GM18499 (cell line): ENCODE results near the gene EVA1C.
"Not testable (repeated sequence)": the region's sequence is repeated elsewhere in the genome, so short reads cannot be mapped to it uniquely, and the experiment has no call there.

Experiments used
- ATAC-seq: cut with Tn5 transposase; IDR thresholded peaks from one replicate; pipeline ENCODE4 v1.9.1; 2021; ENCODE audit warnings: moderate number of reproducible peaks; ENCODE audit not compliant: insufficient read depth, unreplicated experiment

Gene EVA1C

DNA sequence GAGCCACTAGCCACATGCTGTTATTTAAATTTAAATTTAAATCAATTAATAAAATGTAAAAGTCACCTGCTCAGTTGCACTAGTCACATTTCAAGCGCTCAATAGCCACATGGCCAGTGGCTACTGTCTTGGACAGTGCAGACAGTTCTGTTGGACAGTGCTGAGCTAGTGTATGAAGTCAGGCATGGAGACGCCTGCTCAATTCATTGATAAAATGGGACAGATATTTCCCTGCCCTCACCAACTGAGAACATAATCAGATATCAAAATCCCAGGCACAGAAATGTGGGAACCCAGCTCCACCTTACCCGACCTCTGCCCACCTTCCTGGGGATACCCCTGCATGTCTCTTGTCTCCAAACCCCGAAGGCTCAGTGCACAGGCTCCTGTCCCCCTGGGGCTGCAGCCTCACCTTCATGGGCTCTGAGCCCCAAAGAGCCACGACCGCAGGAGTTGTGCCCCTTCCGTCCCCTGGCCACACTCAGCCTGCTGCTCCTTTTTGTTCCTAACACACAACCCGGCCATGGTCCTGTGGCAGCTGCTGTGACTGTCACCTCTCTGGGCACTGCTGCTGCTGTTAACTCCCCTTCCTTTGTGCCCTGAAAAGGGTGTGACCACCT is 109.3 kb downstream of the EVA1C start:
- no peak for ATAC-seq

DNA sequence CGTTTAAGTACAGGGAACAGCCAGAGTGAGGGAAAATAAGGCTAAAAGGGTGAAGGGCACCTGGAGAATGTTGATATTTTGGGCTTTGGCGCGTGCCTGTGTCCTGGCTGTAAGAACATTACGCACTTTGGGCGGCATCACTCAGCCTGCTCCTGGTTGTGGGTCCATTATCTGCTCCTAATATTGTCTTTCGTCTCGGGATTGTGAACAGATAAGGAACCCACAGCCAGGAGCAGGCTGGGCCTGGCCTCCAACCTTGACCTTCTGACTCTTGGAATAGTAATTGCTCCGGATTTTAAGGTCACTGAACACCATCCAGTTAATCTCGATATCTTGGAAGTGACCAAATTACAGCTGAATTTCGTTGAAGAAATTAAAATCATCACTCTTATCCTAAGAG is 111.0 kb downstream of the EVA1C start:
- no peak for ATAC-seq

GRCh38 chr21:32523988-32524719 is 111.6 kb downstream of the EVA1C start:
- no peak for ATAC-seq

DNA sequence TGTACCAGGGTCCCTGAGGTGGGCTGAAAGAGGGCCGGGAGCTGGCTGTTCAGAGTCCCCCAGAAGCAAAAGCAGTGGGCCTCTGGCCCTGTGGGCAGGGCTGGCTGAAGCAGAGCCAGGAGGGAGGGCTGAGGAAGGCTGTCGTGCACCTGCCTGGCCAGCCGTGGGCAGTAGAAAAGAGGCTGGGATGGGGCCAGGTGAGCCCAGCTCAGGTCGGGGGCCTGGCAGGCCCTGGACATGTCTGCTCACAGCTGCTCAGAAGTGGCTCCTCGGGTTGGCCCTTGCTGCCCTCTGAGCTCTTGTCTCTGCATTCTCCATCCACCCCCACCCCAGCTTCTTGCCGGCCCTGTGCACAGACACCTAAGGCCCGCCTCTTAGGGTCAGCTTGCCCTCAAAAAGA is 112.8 kb downstream of the EVA1C start:
- ATAC-seq, result no peak

GRCh38 chr21:32529679-32530078 is 117.2 kb downstream of the EVA1C start:
- no peak for ATAC-seq

DNA sequence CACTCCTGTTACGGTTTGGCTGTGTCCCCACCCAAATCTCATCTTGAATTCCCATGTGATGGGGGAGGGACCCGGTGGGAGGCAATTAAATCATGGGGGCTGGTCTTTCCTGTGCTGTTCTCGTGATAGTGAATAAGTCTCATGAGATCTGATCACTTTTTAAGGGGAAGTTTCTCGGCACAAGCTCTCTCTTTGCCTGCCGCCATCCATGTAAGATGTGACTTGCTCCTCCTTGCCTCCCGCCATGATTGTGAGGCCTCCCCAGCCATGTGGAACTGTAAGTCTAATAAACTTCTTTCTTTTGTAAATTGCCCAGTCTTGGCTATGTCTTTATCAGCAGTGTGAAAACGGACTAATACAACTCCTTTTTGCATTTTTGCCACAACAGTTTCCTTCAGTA is 118.3 kb downstream of the EVA1C start:
- not testable (repeated sequence) for ATAC-seq

GRCh38 chr21:32531561-32531960 is 119.1 kb downstream of the EVA1C start:
- not testable (repeated sequence) for ATAC-seq

DNA sequence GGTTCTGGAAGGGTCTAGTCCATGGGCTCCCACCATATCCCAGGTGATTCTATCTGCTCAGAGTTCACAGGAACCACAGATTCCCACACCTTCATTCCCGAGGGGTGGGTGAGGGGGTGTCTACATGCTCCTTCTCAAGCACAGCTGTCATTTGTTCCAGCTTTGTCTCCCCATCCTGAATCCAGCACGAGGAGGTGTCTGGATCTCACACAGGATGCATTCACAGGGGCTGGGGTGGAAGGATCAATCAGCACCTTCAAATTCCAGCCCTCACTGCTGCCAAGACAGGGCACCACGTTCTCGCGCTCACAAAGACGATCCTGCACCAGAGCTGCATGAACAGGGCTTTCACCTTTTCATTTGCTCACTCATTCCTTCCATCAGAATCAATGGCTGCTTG is 120.1 kb downstream of the EVA1C start:
- no peak for ATAC-seq

- ATAC-seq, result no peak
These were observed 120.5 kb downstream of the EVA1C start for GRCh38 chr21:32533053-32533452.

GRCh38 chr21:32533611-32534010 is 121.1 kb downstream of the EVA1C start:
- no peak for ATAC-seq

GRCh38 chr21:32534113-32534512 is 121.6 kb downstream of the EVA1C start:
- ATAC-seq, result no peak

- ATAC-seq, result no peak
These were observed 123.1 kb downstream of the EVA1C start for GRCh38 chr21:32535612-32536011.

- no peak for ATAC-seq
These were observed 125.0 kb downstream of the EVA1C start for GRCh38 chr21:32537569-32537881.

- no peak for ATAC-seq
These were observed 125.8 kb downstream of the EVA1C start for GRCh38 chr21:32538147-32538792.

DNA sequence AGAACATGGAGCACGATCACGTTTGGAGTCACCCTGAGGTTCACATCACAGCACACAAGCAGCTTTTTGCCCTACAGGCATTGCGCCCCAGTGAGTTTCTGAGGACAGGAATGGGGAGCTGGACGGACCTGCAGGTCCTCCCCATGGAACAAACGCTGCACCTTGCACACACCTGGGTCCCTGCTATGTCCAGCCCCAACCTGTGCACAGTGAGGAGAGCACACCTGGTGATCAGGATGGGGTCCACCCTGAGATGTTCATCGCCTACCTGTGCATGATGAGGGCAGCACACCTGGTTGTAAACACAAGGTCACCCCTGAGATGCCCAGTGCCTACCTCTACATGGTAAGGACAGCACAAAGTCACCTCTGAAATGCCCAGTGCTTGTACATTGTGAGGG is 126.9 kb downstream of the EVA1C start:
- no peak for ATAC-seq

DNA sequence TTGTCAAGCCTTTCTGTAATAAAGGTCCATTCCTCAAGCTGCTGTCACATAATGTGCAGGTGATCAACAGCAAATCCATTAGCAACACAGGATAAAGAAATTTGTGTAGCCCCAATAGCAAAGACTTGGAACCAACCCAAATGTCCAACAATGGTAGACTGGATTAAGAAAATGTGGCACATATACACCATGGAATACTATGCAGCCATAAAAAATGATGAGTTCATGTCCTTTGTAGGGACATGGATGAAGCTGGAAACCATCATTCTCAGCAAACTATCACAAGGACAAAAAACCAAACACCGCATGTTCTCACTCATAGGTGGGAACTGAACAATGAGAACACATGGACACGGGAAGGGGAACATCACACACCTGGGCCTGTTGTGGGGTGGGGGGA is 130.6 kb downstream of the EVA1C start:
- not testable (repeated sequence) for ATAC-seq

GRCh38 chr21:32543975-32544374 is 131.5 kb downstream of the EVA1C start:
- ATAC-seq, result no peak

GRCh38 chr21:32544697-32545096 is 132.2 kb downstream of the EVA1C start:
- ATAC-seq, result no peak

DNA sequence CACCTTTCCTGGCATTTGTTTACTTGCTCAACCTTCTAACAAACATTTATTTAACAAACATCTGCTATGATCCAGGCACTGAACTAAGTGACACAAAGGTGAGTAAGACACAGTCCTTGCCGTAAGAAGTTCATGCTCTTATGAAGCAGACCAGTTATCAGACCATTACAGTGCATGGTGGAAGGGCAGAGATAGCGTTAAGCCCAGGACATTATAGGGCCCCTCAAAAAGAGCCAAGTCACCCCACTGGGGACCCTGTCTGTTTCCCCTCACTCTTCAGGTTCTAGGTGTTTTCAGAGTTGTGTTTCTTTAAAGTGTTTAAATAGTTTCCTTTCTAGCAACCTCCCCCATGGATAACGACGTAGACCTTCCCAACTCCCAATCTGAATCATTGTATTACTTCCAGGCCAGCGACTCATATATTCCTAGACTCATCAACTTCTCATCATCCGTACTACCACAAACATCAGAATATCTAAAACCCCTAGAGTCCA is 133.5 kb downstream of the EVA1C start:
- ATAC-seq, result no peak

DNA sequence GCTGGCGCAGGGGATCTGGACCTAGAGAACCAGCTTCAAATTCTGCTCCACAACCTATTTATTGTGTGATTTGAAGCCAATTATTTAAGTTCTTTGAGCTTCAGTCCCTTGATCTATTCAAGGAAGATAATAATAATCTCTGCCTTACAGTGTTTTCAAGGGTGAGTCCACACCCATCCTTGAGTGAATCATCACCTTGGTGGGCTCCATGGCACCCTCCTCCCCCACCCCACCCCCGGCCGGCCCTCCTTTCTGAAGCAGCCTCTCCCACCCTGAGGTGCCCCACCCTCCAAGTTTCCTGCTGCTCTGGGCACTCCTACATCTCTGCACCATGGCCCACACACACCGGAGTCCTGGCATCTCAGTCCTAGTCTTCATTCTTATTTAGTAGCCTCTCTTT is 134.5 kb downstream of the EVA1C start:
- ATAC-seq, result no peak

DNA sequence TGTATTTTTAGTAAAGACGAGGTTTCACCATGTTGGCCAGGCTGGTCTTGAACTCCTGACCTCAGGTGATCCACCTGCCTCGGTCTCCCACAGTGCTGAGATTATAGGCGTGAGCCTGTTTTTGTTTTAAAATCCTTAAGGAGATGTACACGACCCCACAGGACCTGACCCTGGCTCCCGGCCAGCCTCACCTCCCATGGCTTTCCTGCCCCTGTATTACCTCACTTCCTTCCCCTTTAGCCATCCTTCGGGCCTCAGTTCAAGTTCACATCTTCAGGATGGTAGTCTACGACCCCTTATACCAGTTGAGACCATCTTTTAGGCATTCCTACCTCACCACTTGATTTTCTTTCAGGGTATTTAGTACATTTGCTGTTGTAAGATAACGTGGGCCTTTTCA is 136.5 kb downstream of the EVA1C start:
- no peak for ATAC-seq

DNA sequence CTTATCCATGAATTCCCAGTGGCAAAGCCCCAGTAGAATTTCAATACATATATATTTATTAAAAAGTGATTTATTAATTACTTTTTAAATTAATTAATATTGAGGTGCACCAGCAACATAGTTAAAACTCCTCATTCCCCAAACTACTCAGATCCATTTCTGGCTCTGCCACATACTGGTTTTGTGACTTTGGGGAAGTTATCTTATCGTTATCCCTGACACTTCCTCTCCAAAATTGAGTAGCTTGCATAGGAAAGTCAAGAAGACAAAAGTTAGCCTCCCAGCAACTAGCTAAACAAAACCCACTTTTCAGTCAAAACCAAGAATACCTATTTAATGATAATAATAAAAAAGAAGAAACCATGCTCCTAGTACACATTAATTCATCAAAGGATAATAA is 136.9 kb downstream of the EVA1C start:
- no peak for ATAC-seq
